Measurements from ENCODE around the gene RASSF1. TPM values are rescaled to one million over a fixed set of nuclear protein-coding genes. Genes with fewer than 3 reads are reported as not detected.

Gene RASSF1
- total and polyA plus RNA-seq, 2 of the 4 experiments (the other 2 are of a cell fraction) = 17.4 to 53.4 TPM

DNA sequence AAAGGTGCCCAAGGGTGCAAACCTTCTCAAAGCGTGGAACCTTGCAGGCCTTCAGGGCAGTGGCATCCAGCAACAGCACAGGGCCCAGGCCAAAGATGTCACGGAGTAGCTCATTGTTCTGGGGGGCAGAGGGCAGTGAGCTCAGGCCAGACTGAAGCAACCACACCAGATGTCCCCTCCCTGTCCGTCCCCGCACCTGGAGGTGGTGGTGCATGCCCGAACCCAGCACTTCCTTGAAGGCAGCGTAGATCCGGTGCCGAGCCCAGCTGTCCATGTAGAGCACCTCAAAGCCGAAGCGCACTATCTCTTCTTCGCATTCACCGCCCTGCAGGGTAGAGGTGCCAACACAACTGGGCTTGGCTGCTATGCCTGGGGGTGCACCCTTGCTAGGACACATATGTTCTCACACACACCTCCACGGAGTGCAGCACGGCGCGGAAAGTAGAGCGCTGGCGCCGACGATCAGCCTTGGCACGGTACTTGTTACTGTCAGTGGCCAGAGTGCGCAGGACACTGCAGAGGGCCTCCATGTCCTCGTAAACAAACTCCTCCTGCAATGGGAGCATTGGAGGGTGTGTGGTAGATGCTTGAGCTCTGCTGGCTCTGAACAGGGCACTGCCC is 52.1 kb downstream of the RASSF1 start:
- no peak overlapping the region for H2AK5ac ChIP-seq (ENCODE audit: low read depth, low read length)
- H3K23ac ChIP-seq (ENCODE audit: low read depth, low read length) = no peak overlapping the region
- no peak overlapping the region for H3K4me2 ChIP-seq (ENCODE audit: low read depth, low read length)
- no peak overlapping the region for H2BK15ac ChIP-seq (ENCODE audit: low read depth, low read length)
- POLR2A ChIA-PET (ENCODE audit: unreplicated experiment) = no interaction called here
- no peaks in the 10 kb centered on the region for H3K9me3 ChIP-seq (ENCODE audit: control insufficient read depth, insufficient read depth, low read length)
- no peak overlapping the region for H3K4me3 ChIP-seq (ENCODE audit: insufficient read depth, low read depth, low read length)
- H3K4ac ChIP-seq (ENCODE audit: low read depth, low read length) = no peak overlapping the region
- H2BK20ac ChIP-seq (ENCODE audit: low read depth, low read length) = no peak overlapping the region
- no peak overlapping the region for H2AK9ac ChIP-seq (replicated peaks; ENCODE audit: low read depth, low read length, poor library complexity)
- H2BK120ac ChIP-seq (ENCODE audit: low read depth, low read length) = no peak overlapping the region
- 94% methylated on average over 8 of the region's 23 CpGs; no CpG with 5 or more reads in 1 of the 2 experiments for WGBS, 2 experiments (ENCODE audit: extremely low coverage in 2 of 2, insufficient read length in 1 of 2)
- dilution Hi-C loops (cut with HindIII; ENCODE audit: low sequenced_read_pairs, unreplicated experiment) (no loop called here), in situ Hi-C loops (cut with MboI; ENCODE audit: low sequenced_read_pairs) (no loop called here), intact Hi-C loops (cut with micrococcal nuclease) (no loop called here)
- no peak overlapping the region for H3K9ac ChIP-seq (ENCODE audit: low read depth, low read length)
- no peak overlapping the region for H4K5ac ChIP-seq (ENCODE audit: low read depth, low read length)
- no peak overlapping the region for H3K18ac ChIP-seq (ENCODE audit: low read depth, low read length)
- CTCF ChIA-PET = no interaction called here
- no peak overlapping the region for H4K8ac ChIP-seq (ENCODE audit: low read depth in 2 of 2, low read length in 2 of 2)
- no peaks in the 10 kb centered on the region for H3K27me3 ChIP-seq (ENCODE audit: control insufficient read depth, insufficient read depth, low read length)
- no peak overlapping the region for H4K91ac ChIP-seq (ENCODE audit: insufficient read depth, low read depth, low read length)
- no peaks in the 10 kb centered on the region; the same call in 1 of the 2 replicates for H3K9me1 ChIP-seq (ENCODE audit: insufficient read depth, low read length)
- no peak overlapping the region for H3K14ac ChIP-seq (replicated peaks; ENCODE audit: low read depth, low read length)
- no peak for DNase-seq
- no peak overlapping the region for H2BK5ac ChIP-seq (ENCODE audit: low read depth, low read length, poor library complexity, severe bottlenecking)
- peaks cover 34% of the 10 kb centered on the region for H3K36me3 ChIP-seq (ENCODE audit: control insufficient read depth, insufficient read depth, low read length)
- TF ChIP-seq USF2 (IDR thresholded peaks at IDR 0.05; ENCODE audit: low read depth, low read length) (no peak), CHD1 (IDR thresholded peaks at IDR 0.05; ENCODE audit: low read depth, low read length) (no peak), RCOR1 (IDR thresholded peaks at IDR 0.05; ENCODE audit: insufficient replicate concordance, low read length) (no peak), RAD21 (IDR thresholded peaks at IDR 0.05; ENCODE audit: low read length) (no peak), FOS (IDR thresholded peaks at IDR 0.05; ENCODE audit: low read depth, low read length) (no peak), BHLHE40 (IDR thresholded peaks at IDR 0.05; ENCODE audit: low read depth, low read length) (no peak), MXI1 (IDR thresholded peaks at IDR 0.05; ENCODE audit: borderline replicate concordance, low read depth, low read length) (no peak)
- TF ChIP-seq, protein P1, sequence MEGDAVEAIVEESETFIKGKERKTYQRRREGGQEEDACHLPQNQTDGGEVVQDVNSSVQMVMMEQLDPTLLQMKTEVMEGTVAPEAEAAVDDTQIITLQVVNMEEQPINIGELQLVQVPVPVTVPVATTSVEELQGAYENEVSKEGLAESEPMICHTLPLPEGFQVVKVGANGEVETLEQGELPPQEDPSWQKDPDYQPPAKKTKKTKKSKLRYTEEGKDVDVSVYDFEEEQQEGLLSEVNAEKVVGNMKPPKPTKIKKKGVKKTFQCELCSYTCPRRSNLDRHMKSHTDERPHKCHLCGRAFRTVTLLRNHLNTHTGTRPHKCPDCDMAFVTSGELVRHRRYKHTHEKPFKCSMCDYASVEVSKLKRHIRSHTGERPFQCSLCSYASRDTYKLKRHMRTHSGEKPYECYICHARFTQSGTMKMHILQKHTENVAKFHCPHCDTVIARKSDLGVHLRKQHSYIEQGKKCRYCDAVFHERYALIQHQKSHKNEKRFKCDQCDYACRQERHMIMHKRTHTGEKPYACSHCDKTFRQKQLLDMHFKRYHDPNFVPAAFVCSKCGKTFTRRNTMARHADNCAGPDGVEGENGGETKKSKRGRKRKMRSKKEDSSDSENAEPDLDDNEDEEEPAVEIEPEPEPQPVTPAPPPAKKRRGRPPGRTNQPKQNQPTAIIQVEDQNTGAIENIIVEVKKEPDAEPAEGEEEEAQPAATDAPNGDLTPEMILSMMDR (conservative IDR thresholded peaks at IDR 0.05; ENCODE audit: low read depth, low read length) = no peak
- BruUV-seq (replicated peaks) = no TSS peak
- no peak overlapping the region for H2AFZ ChIP-seq (replicated peaks; ENCODE audit: low read length, poor library complexity)
- no peaks in the 10 kb centered on the region; the same call in 1 of the 2 replicates for H4K20me1 ChIP-seq (ENCODE audit: insufficient read depth, low read length)
- H3K4me1 ChIP-seq (ENCODE audit: control insufficient read depth, insufficient read depth, low read length) = peaks cover 8% of the 10 kb centered on the region
- H3K27ac ChIP-seq (ENCODE audit: insufficient read depth, low read length) = no peak overlapping the region
- peaks cover 14 to 31% of the 10 kb centered on the region in 2 experiments for H3K79me1 ChIP-seq (ENCODE audit: low read depth in 1 of 2, low read length in 2 of 2)
- no peak for ATAC-seq (ENCODE audit: low read depth)
- H3K56ac ChIP-seq (ENCODE audit: extremely low read depth, insufficient read depth, low read length) = no peak overlapping the region

Data from IMR-90 (cell line).